ES-I3 (cell line): ENCODE results near the gene ZXDC.

Experiments
- H3K36me3 ChIP-seq: 2 replicates; pipeline ENCODE4 v1.6.1; 2013; ENCODE audit warnings: mild to moderate bottlenecking, low read length, control low read depth, moderate library complexity; ENCODE audit not compliant: insufficient read depth
- H3K4me1 ChIP-seq: 2 replicates; pipeline ENCODE4 v1.6.1; 2013; ENCODE audit warnings: mild to moderate bottlenecking, control low read depth, low read length; ENCODE audit not compliant: insufficient read depth
- H3K9ac ChIP-seq: 2 replicates; pipeline ENCODE4 v1.6.1; 2013; ENCODE audit warnings: low read depth, mild to moderate bottlenecking, low read length, moderate library complexity
- H3K9me3 ChIP-seq: 2 replicates; pipeline ENCODE4 v1.6.1; 2013; ENCODE audit warnings: mild to moderate bottlenecking, low read length, moderate library complexity; ENCODE audit not compliant: control insufficient read depth, insufficient read depth

Gene ZXDC

DNA sequence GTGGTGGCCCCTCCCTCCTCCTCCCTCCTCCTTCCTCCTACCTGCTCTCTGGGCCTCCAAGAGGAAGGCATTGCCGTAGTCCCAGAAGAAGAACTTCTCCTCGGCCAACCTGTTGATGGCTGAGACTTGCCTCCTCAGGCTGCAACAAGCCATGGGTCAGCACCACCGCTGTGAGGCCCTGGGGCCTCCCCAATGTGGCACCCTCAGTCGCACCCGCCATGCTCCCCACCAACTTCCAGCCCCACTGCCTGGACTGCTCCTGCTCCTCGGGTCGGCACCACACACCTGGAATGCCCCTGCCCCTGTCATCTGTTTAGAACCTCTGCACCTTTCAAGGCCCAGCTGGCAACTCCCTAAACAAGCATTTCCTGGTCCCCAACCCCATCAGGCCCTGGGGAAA is 24.3 kb upstream of the ZXDC start:
- Histone ChIP-seq H3K9me3 (no peaks in the 10 kb centered on the region), H3K4me1 (peaks cover 8% of the 10 kb centered on the region; the same call in 1 of the 2 replicates), H3K9ac (no peak overlapping the region), H3K36me3 (no peaks in the 10 kb centered on the region)

DNA sequence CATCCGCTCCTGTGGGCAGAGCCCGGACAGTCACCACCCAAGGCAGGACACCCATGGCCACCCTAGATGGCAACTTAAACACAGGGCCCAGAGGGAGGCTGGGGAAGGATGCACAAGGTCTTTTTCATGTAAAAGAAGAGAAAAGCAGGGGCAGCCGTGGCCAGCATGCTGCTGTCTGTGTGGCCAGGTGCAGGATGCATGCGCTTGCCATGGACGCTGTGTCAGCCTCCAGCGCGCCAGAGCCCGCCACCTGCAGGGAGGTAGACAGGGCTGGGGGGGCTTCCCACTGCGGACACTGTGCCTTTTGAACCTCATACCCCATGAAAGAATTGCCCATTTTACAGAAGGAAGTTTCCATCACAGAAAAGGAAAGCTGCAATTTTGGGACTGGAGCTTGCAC is 23.7 kb upstream of the ZXDC start:
- H3K4me1 ChIP-seq: peaks cover 8% of the 10 kb centered on the region; the same call in 1 of the 2 replicates
- H3K36me3 ChIP-seq: no peaks in the 10 kb centered on the region
- H3K9ac ChIP-seq: no peak overlapping the region
- H3K9me3 ChIP-seq: no peaks in the 10 kb centered on the region

DNA sequence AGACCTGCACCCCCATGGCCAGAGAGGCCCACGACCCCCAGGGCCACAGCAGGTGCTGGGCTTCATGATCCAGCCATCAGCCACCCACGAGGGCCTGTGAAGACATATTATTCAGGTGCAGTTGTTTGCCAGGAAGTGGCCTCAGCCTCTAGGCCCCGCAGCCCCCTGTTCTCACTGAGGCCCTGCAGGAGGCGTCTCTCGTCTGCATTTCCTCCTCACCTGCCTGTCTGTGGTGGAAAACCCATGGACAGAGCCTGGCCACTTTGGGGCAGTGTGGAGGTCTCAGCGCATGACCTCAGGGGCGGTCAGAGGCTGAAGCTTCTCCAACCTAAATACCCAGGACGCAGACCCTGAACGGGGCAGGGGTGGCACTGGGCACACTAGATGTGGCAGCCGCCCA is 23.2 kb upstream of the ZXDC start:
- H3K9me3 ChIP-seq: no peaks in the 10 kb centered on the region
- H3K36me3 ChIP-seq: no peaks in the 10 kb centered on the region
- H3K4me1 ChIP-seq: peaks cover 8% of the 10 kb centered on the region; the same call in 1 of the 2 replicates
- H3K9ac ChIP-seq: no peak overlapping the region

DNA sequence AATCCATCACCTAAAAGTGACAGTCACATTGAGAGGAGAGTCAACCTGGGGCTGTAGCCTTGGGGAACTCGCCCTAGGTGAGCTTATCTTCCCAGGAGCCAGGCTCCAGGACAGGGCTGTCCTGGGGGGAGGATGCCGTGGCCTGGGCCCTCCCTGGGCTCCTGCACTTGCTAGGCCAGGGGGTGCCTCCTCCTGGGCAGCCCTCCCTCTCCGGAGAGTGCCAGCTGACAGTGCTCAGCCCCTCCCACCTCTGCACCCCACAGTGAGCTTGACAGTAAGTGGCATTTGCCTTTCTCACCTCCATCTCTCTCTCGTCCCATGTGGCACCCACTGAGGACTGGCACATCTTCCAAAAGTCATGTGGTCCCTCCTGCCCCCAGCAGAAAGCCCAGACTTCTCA is 22.8 kb upstream of the ZXDC start:
- H3K9ac ChIP-seq: no peak overlapping the region
- no peaks in the 10 kb centered on the region for H3K9me3 ChIP-seq
- H3K36me3 ChIP-seq: no peaks in the 10 kb centered on the region
- peaks cover 8% of the 10 kb centered on the region; the same call in 1 of the 2 replicates for H3K4me1 ChIP-seq

DNA sequence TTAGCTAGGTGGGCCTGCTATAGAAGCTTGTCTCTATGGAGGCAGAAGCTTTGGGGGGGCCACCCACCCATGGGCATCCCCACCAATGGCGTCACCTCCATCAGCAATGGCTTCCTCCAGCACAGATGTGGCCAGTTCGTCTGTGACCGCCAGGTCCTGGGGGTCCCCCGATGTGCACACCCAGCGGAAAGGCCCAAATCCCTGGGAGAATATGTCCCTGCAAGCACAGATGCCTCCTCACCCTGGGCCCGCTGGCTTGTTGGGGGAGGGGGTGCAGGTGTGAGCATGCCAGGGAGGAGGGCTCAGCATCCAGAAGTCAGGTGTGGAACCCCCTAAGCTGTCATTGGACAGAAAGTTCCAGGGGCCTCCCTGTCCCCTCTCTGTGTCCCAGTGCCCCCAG is 22.3 kb upstream of the ZXDC start:
- no peak overlapping the region for H3K9ac ChIP-seq
- H3K4me1 ChIP-seq: peaks cover 8% of the 10 kb centered on the region; the same call in 1 of the 2 replicates
- H3K9me3 ChIP-seq: no peaks in the 10 kb centered on the region
- H3K36me3 ChIP-seq: no peaks in the 10 kb centered on the region

DNA sequence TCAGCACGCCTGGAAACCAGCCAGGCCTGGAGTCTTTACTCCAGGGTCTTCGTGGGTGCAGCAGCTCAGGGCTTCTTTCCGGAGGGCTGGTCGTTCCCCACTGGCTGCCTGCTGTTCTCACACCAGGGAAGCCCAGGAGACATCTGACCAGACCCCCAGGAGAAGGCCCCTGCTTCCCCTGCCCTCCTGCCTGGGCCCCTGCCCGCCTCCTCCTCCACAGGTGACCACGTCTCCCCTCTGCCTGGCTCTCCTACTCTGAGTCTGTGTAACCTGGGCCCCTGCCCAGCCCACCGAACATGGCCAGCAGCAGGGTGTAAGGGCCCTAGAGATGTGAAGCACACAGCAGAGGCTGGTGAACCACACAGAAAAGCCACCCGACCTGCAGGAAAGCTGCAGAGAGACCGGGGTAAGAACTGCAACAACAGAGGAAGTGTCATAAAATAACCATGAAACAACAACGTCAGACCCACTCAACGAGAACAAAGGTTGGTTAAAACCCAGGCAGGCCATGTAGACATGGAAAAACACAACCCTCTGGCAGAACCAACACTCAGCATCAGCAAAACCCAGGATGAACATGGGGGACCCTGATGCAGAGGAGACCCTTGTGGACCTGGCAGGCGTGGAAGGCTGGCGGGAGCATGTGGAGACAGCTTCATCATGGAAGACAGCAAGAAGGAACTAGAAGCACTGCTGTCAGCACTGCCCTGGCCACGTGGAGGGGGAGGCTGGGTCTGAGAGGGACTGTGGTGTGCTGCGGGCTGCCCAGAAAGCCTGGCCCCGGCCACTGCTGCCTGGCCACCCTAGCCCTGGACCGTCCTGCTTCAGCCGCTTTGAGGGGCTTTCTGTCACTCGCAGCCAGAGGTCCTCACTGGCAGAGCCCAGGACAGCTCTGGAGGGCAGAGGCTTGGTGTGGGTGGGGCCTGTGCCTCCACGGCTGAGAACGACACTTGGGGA is 21.5 kb upstream of the ZXDC start:
- no peaks in the 10 kb centered on the region for H3K9me3 ChIP-seq
- peaks cover 8% of the 10 kb centered on the region; the same call in 1 of the 2 replicates for H3K4me1 ChIP-seq
- no peaks in the 10 kb centered on the region for H3K36me3 ChIP-seq
- H3K9ac ChIP-seq: no peak overlapping the region

DNA sequence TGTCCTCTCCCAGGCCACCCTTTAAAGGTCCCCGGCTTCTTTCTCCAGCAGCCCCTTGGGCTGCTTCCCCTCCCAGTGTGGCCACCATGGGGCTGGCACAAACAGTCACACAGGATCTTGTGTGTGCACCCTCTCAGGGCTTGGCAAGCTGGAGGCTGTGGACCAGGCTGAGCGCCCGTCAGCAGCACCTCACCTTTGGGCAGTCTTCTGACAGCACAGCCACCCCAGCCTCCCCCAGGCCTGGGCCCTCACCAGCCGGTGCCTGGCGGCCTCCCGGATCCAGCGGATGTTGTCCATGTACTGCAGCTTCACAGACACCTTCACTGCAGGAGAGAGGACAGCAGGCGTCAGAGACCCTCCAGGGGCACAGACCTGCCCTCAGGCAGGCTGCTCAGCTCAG is 20.1 kb upstream of the ZXDC start:
- Histone ChIP-seq H3K9me3 (no peaks in the 10 kb centered on the region), H3K4me1 (peaks cover 4% of the 10 kb centered on the region; the same call in 1 of the 2 replicates), H3K9ac (no peak overlapping the region), H3K36me3 (no peaks in the 10 kb centered on the region)

DNA sequence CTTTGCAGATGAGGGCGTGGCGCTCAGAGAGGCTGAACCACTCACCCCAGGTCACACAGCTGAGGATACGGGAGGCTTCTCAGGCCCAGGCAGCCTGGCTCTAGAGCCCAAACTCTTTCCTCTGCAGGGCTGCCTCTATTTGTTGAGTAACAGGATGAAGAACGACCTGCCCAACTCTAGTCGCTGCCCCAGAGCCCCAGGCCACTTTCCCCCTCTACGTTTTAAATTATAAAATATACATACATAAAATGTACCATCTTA is 19.2 kb upstream of the ZXDC start:
- no peaks in the 10 kb centered on the region for H3K36me3 ChIP-seq
- no peak overlapping the region for H3K9ac ChIP-seq
- H3K9me3 ChIP-seq: no peaks in the 10 kb centered on the region
- peaks cover 4% of the 10 kb centered on the region; the same call in 1 of the 2 replicates for H3K4me1 ChIP-seq

DNA sequence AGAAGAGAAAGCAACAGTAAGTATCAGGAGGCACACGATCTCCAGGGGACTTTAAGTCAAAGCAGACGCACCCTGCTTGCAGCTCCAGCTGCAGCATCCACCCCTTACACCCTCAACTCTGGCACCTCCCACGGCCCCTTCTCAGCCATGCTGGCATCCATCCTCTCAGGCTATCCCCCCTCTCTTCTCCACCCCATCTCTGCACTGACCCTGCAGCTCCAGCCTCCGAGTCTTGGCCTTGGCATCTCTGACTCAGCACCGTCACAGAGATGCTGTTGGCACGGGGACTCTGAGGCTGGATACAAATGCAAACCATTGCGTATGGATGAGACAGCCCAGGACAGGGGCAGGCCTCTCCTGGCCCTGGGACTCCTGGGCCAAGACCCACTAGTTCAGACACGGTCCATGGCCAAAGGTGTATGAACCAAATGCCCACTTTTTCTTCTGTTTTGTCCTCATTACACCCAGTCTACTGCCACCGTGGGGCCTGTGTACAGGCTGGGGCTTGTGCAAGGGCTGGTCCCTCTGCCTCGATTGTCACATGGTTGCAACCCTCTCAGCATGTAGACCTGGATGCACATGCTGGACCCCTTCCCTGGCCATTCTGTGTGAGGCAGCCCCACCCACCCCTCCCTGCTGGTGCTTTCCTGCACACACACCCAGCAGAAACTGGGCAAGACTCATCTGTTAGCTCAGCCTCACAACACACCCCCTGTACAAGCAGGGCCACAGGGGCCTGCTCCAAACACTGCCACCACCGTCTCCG is 18.7 kb upstream of the ZXDC start:
- no peak overlapping the region for H3K9ac ChIP-seq

DNA sequence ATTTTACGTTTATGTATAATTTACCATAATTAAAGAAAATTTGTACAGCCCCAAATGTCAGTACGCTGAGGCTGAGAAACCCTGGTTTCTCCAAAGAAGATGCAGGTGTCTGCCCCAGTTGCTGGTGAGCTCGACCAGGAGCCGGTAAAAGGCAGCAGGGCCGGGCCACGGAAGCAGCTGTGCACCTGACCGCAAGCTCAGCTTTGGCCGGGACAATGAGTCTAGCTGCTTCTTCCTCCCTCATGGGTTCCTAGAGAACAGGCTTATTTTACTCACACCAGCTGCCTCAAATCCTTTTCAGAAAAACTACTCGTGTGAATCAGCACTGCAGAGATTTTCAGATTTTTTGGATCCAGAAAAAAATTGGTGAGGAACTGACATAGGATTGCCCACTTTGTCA is 18.0 kb upstream of the ZXDC start:
- no peaks in the 10 kb centered on the region for H3K36me3 ChIP-seq
- H3K9ac ChIP-seq: no peak overlapping the region
- H3K9me3 ChIP-seq: no peaks in the 10 kb centered on the region
- no peaks in the 10 kb centered on the region for H3K4me1 ChIP-seq

More for the DNA sequence above, 18.7 kb upstream of the ZXDC start:
- Histone ChIP-seq H3K4me1 (peaks cover 4% of the 10 kb centered on the region; the same call in 1 of the 2 replicates), H3K9me3 (no peaks in the 10 kb centered on the region), H3K36me3 (no peaks in the 10 kb centered on the region)

DNA sequence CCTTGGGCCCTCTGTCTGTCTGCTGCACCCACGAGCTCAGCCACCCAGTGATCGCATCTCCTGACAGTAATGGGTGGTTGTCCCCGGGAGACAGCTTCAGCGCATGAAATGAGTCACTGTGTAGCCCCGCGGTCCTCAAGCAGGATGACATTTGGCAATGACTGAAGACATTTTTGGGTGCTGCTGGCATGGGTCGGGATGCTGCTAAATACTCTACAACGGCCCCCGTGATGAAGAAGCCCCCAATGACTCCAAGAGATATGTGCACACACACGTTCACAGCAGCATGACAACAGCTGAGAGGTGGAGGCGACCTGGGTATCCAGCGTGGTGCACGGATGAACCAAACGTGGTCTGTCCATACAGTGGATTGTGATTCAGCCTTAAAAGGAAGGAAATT is 17.4 kb upstream of the ZXDC start:
- Histone ChIP-seq H3K4me1 (no peaks in the 10 kb centered on the region), H3K9ac (no peak overlapping the region), H3K9me3 (no peaks in the 10 kb centered on the region)

DNA sequence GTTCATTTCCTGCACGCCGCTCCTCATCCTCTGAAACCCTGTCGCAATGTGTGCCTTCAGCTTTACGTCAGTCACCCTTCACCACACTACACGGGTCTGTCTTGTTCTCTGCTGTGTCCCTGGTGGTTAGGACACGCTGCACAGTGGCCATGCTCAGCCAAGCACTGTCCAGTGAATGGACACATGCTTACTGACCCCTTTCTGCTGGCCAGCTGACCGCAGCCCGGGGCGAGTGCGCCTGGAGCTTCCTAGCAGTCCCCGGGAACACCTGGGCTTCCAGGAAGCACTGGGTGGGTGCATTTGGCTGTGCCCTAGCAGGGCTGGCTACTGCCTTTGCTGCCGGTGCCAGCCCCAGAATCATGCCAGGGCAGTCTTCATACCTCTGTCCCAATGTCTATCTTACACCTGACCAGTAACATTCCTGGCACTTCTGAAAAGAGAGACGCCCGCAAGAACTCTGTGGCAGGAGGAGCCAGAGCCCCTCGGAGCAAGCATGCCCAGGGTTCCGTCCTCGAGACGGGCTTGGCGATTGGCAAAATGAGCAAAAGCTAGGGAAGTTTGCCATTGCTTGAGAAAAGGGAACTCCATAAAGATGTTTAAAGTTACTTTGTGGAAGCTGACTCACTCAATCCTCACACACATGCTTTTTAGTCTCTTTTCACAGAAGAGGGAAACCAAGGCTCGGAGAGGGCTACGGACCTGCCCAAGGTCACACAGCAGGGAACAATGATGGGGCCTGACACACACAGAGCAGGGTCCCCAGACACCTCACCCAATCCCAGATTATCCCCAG is 15.7 kb upstream of the ZXDC start:
- Histone ChIP-seq H3K9ac (no peak overlapping the region), H3K36me3 (no peaks in the 10 kb centered on the region), H3K4me1 (peaks cover 9% of the 10 kb centered on the region; the same call in 1 of the 2 replicates), H3K9me3 (no peaks in the 10 kb centered on the region)

More for the DNA sequence above, 17.4 kb upstream of the ZXDC start:
- no peaks in the 10 kb centered on the region for H3K36me3 ChIP-seq

DNA sequence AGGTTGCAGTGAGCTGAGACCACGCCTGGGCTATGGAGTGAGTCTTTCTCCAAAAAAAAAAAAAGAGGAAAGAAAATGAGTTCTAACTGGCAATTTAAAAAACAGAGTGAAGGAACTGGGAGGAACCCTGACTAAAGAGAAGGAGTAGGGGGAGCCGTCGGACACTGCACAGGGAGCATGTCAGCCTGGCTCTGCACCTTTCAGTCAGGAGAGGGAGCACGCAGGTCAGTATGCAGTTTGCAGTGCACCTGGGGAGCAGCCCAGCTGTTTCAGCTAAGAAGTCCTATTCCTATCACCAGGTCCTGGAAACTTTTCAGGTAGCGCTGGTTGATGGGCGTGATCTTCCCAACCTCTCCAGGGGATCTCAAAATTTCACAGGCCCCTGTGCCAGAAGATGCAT is 14.9 kb upstream of the ZXDC start:
- H3K9ac ChIP-seq: no peak overlapping the region
- H3K9me3 ChIP-seq: no peaks in the 10 kb centered on the region
- H3K4me1 ChIP-seq: peaks cover 15% of the 10 kb centered on the region; the same call in 1 of the 2 replicates
- H3K36me3 ChIP-seq: no peaks in the 10 kb centered on the region

DNA sequence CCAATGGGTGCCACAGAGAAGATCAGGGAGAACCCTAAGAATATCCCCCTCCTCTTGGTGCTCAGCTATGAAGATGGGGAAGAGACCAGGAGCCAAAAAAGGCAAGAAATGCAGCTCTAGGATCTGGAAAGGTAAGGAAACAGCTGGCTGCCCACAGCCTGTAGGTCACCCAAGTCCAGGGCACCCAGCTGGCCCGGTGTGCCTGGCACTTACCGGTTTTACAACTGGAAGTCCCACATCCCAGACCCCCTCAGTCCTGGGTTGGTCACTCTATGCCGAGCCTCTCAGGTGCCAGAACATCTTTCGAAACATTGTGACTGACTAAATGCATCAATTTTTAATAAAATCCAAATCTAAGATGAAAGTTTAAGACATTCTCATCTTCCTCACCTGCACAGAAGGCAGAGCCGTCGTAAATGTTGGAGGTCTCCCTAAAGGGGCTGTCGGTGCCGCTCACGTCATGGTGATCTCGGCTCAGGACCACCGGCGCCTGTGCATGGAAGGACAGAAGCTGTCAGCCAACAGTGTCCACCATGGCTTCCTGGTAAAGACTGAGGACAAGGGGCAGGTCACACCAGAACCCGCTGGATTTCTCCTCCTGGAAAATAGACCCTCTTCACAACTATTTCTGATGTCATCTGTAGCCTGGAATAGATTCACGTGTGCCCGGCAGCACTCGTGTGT is 13.3 kb upstream of the ZXDC start:
- Histone ChIP-seq H3K9ac (no peak overlapping the region), H3K4me1 (peaks cover 31% of the 10 kb centered on the region), H3K9me3 (no peaks in the 10 kb centered on the region), H3K36me3 (no peaks in the 10 kb centered on the region)
